HAP-1 (cell line): ENCODE results near the gene YAE1.
A peak's percentile ranks its signal among the peaks of the same experiment; 100 is the strongest.
"Not testable (repeated sequence)": the region's sequence is repeated elsewhere in the genome, so short reads cannot be mapped to it uniquely, and the experiment has no call there.

ENCODE experiments used
- DNase-seq, 2 experiments: peaks; one replicate each; pipeline ENCODE4 v3.0.0-alpha.2; 2016 to 2020; ENCODE audit warnings: low spot score in 2 of 2
- H3K27me3 ChIP-seq: fragments of 250-450 bp; sonication (Bioruptor Pico); 2 replicates; pipeline ENCODE4 v1.5.1; 2020; ENCODE audit warnings: low read depth, mild to moderate bottlenecking, moderate library complexity
- H3K36me3 ChIP-seq: fragments of 250-450 bp; sonication (Bioruptor Pico); replicated peaks from 2 replicates; pipeline ENCODE4 v1.5.1; 2020; ENCODE audit warnings: mild to moderate bottlenecking
- H3K4me1 ChIP-seq: fragments of 250-450 bp; sonication (Bioruptor Pico); 2 replicates; pipeline ENCODE4 v1.5.1; 2020; ENCODE audit warnings: mild to moderate bottlenecking
- H3K4me3 ChIP-seq: fragments of 250-450 bp; sonication (Bioruptor Pico); 2 replicates; pipeline ENCODE4 v1.5.1; 2020; ENCODE audit warnings: mild to moderate bottlenecking, moderate library complexity
- H3K9me3 ChIP-seq: fragments of 250-450 bp; sonication (Bioruptor Pico); 2 replicates; pipeline ENCODE4 v1.5.1; 2020; ENCODE audit warnings: mild to moderate bottlenecking, moderate library complexity
- in situ Hi-C: fragments of 300-500 bp; cut with MboI; formaldehyde crosslinking; loops from 3 replicates; pipeline ENCODE4 v1.14.3; 2020; ENCODE audit warnings: low sequenced_read_pairs, inconsistent platforms, mixed read lengths

The YAE1 gene

DNA sequence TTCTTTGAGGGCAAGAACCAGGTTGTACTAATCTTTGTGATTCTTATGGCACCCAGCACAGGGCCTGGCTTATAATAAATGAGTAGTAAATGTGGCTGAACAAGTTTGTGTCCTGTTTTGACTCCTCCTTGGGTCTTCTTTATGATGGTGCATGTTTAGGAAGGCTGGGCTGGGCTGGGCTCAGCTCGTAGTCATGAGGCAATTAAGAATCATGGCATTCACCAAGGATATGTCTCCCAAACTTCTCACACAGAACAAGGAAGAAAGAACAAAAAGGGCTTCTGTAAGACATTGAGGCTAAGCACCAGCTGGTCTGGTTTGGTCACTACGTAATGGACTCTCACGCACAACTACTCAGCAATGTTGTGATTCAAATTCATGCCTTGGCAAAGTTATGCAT is 30.5 kb upstream of the YAE1 start:
- no peak overlapping the region for H3K4me3 ChIP-seq
- H3K9me3 ChIP-seq: no peaks in the 10 kb centered on the region
- H3K27me3 ChIP-seq: no peaks in the 10 kb centered on the region
- in situ Hi-C loops: no loop called here
- H3K4me1 ChIP-seq: no peaks in the 10 kb centered on the region
- H3K36me3 ChIP-seq: no peaks in the 10 kb centered on the region
- no peak for DNase-seq

DNA sequence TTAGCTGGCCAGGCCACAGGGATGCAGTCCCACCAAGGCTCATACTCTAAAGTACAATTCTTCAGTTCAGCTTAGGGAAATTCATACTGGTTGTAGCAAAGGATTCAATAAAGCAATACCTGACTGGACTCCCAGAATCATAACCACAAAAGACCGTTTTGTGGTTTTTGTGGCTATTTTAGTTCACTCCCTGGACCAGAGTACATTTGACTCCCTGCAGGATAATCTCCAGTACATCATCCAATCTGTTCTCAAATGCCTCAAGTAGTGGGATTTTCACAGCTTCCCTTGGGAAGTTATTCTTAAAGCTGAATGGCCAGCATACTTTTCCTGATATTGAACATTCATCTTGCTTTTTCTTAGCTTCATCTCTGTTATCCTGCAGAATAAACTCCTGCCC is 29.3 kb upstream of the YAE1 start:
- Histone ChIP-seq H3K4me3 (no peak overlapping the region), H3K27me3 (no peaks in the 10 kb centered on the region), H3K4me1 (no peaks in the 10 kb centered on the region), H3K36me3 (no peaks in the 10 kb centered on the region), H3K9me3 (no peaks in the 10 kb centered on the region)
- no peak for DNase-seq
- in situ Hi-C loops: no loop called here

DNA sequence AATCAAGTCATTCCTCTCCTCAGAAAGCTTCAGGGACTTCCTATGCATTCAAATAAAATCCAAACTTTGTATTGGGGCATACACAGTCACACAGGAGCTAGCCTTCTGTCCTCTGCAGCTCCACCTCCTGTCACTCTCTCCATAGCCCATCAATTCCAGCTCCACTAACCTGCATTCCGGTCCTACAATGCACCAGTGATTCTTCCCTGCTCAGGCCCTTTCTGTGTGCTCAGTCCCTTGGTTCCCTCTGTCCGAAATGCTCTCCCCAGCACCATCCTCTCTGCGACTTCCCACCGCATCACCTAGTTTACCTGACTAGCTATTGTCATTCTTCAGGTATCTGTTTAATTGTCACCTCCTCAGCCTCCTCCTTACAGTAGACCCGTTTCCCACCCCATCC is 26.4 kb upstream of the YAE1 start:
- Histone ChIP-seq H3K36me3 (no peaks in the 10 kb centered on the region), H3K4me1 (no peaks in the 10 kb centered on the region), H3K9me3 (no peaks in the 10 kb centered on the region), H3K27me3 (no peaks in the 10 kb centered on the region; the same call in 1 of the 2 replicates), H3K4me3 (no peak overlapping the region)
- DNase-seq: no peak
- in situ Hi-C loops: no loop called here

DNA sequence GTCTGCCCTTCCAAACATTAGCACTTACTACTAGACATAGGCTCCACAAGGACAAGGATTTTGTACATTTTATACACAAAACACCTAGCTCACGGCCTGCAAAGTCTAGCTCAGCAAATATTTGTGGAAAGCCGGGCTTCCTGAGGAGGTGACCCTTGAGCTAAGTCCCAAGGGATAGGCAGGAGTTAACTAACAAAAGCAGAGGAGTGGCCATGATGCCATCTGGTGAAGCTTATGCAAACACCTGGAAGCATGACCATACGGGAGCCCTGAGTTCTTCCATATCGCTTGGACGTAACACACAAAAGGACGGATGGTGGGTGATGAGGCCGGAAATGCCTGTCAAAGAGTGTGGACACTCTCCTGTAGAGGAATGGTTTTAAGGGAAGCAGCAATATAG is 25.9 kb upstream of the YAE1 start:
- H3K36me3 ChIP-seq: no peaks in the 10 kb centered on the region
- H3K27me3 ChIP-seq: no peaks in the 10 kb centered on the region; the same call in 1 of the 2 replicates
- no peak overlapping the region for H3K4me3 ChIP-seq
- no peak for DNase-seq
- no peaks in the 10 kb centered on the region for H3K4me1 ChIP-seq
- in situ Hi-C loops: no loop called here
- no peaks in the 10 kb centered on the region; the same call in 1 of the 2 replicates for H3K9me3 ChIP-seq

DNA sequence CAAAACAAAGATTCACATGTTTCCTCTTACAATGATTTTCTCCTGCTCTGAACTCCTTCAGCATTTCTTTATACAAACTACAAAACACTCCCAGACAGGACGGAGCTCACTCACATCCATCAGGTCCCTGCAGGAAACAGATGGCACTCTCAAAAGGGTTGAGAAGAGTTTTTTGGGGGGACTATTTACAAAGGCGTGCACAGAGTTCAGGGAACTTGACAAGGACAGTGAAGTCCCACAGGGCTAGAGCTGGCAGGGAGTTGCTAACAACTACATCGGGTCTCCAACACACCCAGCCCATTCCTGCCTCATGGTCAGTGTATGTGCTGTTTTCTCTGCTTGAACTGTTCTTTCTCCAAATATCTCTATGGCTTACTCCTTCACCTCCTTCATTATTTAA is 24.7 kb upstream of the YAE1 start:
- H3K4me1 ChIP-seq: no peaks in the 10 kb centered on the region
- no peaks in the 10 kb centered on the region for H3K36me3 ChIP-seq
- H3K9me3 ChIP-seq: no peaks in the 10 kb centered on the region; the same call in 1 of the 2 replicates
- in situ Hi-C loops: no loop called here
- H3K4me3 ChIP-seq: no peak overlapping the region
- no peak for DNase-seq
- H3K27me3 ChIP-seq: no peaks in the 10 kb centered on the region; the same call in 1 of the 2 replicates

DNA sequence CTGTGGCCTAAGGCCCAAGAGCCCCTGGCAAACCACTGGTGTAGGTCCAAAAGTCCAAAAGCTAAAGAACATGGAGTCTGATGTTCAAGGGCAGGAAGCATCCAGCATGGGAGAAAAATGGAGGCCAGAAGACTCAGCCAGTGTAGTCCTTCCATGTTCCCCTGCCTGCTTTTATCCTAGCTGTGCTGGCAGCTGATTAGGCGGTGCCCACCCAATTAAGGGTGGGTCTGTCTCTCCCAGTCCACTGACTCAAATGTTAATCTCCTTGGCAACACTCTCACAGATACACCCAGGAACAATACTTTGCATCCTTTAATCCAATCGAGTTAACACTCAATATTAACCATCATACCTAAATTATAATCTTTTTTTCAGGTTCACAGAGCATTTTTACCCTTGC is 21.4 kb upstream of the YAE1 start:
- H3K4me3 ChIP-seq, DNase-seq, H3K9me3 ChIP-seq, in situ Hi-C loops, H3K36me3 ChIP-seq, H3K4me1 ChIP-seq, H3K27me3 ChIP-seq: not testable (repeated sequence)

DNA sequence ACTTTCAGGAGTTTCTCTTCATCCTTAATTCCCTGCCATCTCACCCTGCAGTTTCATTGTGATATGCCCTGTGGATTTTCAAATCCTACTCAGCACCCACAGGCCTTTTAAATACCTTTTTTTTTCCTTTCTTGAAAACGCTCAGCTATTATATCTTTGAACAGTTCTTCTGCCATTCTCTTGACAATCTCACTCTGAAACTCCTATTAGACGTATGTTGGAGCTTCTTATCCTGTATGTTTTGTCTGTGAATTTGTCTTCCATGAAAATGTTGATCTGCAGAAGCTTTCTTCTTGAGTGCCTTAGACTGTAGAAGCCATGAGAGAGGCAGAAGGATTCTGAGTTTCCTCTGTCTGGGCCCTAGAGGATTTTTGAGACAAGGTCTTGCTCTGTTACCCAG is 18.9 kb upstream of the YAE1 start:
- no peaks in the 10 kb centered on the region for H3K4me1 ChIP-seq
- DNase-seq: no peak
- no peaks in the 10 kb centered on the region; the same call in 1 of the 2 replicates for H3K9me3 ChIP-seq
- no peak overlapping the region for H3K4me3 ChIP-seq
- no peaks in the 10 kb centered on the region; the same call in 1 of the 2 replicates for H3K27me3 ChIP-seq
- in situ Hi-C loops: no loop called here
- no peaks in the 10 kb centered on the region for H3K36me3 ChIP-seq

DNA sequence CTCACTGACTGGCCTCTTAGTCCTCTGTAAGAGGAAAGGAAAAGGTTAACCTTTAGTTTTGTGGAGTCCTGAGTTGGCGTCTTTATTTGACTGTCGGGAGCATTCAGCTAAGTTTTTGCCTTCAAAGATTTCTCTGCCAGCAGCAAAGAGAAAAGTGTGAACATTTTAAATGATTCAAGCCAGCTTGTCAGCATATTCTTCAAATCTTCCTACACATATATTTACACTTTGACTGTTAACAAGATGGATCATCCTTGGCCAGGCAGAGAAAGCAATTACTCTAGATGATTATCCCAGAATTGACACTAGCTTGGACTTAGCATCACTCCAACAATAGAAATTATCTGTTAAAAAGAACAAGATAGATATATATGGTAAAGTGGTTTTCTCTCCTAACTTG is 15.8 kb upstream of the YAE1 start:
- Histone ChIP-seq H3K4me1 (no peaks in the 10 kb centered on the region), H3K36me3 (no peaks in the 10 kb centered on the region)

DNA sequence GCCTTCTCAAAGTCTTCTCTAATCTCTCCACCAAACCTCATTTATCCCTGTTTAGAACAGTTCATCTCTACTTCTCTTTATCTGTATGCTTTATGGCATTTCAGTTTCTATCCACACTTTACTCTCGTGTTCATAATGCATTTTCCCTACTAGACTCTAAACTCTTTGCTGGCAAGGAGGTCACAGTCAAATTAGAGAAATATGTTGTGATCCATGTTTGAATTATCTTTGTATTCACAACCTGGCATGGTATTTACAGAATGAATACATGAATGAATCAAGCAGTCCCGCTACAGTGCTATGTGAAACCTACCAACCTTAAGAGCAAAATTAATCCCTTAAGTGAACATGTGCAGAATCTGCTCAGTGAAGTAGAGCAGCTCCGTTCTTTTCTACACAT is 12.8 kb upstream of the YAE1 start:
- DNase-seq: no peak
- in situ Hi-C loops: no loop called here

More for the DNA sequence above, 15.8 kb upstream of the YAE1 start:
- Histone ChIP-seq H3K27me3 (no peaks in the 10 kb centered on the region; the same call in 1 of the 2 replicates), H3K4me3 (no peak overlapping the region), H3K9me3 (no peaks in the 10 kb centered on the region)
- DNase-seq: no peak
- in situ Hi-C loops: no loop called here

DNA sequence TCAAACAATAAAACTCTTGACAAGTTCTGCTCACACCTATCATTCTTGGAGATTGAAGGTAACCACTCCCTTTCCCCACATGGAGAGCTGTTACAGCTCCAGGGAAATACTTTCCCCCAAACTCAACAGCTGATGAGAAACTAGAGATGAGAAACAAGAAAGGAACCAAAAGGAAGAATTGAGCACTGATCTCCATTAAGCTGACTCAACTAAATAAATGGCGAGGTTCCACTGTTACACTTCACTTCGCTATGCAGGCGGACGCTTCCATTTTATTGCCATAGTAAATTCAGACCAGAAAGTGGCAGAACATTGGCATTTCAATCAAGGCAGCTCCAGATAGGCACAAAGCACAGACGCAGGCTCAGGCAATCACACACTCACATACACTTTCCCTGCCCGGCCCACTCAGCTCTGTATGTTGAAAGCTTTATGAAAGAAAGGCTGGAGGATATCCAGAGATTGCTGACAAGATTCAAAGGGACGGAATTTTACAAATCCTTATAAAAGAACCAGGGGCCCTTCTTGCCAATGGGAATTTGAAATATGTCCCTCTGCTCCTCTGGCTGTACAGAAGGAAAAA is 11.5 kb upstream of the YAE1 start:
- Histone ChIP-seq H3K36me3 (no peaks in the 10 kb centered on the region), H3K4me1 (no peaks in the 10 kb centered on the region), H3K9me3 (no peaks in the 10 kb centered on the region), H3K27me3 (no peaks in the 10 kb centered on the region; the same call in 1 of the 2 replicates), H3K4me3 (no peak overlapping the region)
- no peak for DNase-seq
- in situ Hi-C loops: no loop called here

More for the DNA sequence above, 12.8 kb upstream of the YAE1 start:
- no peaks in the 10 kb centered on the region for H3K9me3 ChIP-seq
- H3K36me3 ChIP-seq: no peaks in the 10 kb centered on the region
- no peaks in the 10 kb centered on the region; the same call in 1 of the 2 replicates for H3K27me3 ChIP-seq
- no peaks in the 10 kb centered on the region for H3K4me1 ChIP-seq
- H3K4me3 ChIP-seq: no peak overlapping the region

DNA sequence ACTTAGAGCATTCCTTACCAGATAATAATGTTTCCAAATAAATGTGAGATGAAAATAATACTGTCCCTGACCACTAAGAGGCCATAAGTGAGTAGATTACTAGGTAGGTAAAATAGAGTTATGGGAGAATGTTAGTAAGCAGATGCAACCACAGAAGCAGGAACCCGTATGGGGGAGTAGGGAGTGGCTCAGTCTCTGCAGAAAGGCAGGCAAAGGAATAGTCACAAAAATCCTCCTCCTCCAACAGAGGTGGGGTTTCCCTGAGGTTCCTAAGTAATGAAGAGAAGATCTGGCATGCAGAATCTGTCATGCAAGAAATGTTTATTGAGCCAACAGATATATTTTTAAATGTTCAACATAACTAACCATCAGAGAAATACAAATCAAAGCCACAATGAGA is 9.0 kb upstream of the YAE1 start:
- in situ Hi-C loops: no loop called here
- Histone ChIP-seq H3K4me3 (no peak overlapping the region), H3K27me3 (no peaks in the 10 kb centered on the region; the same call in 1 of the 2 replicates), H3K4me1 (peaks cover 9% of the 10 kb centered on the region), H3K36me3 (no peaks in the 10 kb centered on the region), H3K9me3 (no peaks in the 10 kb centered on the region)
- no peak for DNase-seq

DNA sequence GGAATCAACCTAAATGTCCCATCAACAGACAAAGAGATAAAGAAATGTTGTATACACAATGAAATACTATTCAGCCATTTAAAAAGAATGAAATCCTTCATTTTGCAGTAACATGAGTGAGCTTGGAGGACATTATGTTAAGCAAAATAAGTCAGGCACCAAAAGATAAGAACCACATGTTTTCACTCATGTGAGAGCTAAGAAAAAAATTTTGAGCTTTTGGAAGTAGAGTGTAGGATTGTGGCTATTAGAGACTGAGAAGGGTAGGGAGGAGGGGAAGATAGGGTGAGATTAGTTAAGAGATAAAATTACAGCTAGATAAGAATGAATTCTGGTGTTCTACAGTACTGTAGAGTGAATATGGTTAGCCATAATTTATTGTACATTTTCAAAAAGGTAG is 8.3 kb upstream of the YAE1 start:
- H3K36me3 ChIP-seq: no peaks in the 10 kb centered on the region
- no peak overlapping the region for H3K4me3 ChIP-seq
- DNase-seq: no peak
- H3K4me1 ChIP-seq: peaks cover 9% of the 10 kb centered on the region
- no peaks in the 10 kb centered on the region; the same call in 1 of the 2 replicates for H3K27me3 ChIP-seq
- no peaks in the 10 kb centered on the region for H3K9me3 ChIP-seq
- in situ Hi-C loops: no loop called here

DNA sequence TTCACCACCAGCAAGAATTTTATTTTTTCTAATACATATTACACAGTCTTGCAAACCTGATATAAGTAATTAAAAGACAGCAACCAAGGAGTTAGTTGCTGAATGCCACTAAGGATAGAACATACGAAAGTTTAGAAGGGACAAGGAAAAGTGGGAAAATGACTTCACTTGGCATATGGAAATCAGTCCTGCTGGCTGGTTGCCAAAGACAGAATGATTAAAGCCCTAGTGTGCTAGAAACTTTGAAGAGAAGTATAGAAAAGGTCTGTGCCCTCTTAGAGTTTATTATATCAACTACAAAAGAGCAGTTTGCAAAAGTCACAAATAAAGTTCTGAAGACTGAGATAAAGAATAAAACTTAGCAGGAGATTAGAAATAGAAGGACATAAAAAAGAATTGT is 5.8 kb upstream of the YAE1 start:
- Histone ChIP-seq H3K27me3 (no peaks in the 10 kb centered on the region), H3K36me3 (no peaks in the 10 kb centered on the region), H3K9me3 (no peaks in the 10 kb centered on the region), H3K4me3 (no peak overlapping the region), H3K4me1 (peaks cover 9% of the 10 kb centered on the region)
- DNase-seq: peak in 1 of 2 experiments; percentile 47
- in situ Hi-C loops: no loop called here

DNA sequence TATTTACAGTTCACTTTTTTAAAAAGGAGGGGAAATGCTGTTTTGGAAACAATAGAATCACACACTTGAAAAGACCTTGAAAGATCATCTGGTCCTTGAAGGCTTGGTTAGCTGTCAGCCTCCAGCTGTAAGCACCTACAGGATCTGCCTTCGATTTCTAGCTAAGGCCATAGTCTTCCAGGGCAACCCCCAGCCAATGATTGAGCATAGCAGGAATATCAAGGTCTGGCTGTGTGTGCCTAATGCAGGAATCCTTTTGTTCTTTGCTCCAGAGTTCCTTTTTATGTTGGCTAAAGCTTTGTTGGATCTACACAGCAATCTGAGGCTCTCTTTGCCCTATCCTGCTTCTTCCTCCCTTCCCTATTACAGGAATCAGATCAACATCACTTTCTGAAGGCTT is 5.2 kb upstream of the YAE1 start:
- H3K4me3 ChIP-seq: no peak overlapping the region
- no peak for DNase-seq
- H3K9me3 ChIP-seq: no peaks in the 10 kb centered on the region
- in situ Hi-C loops: no loop called here
- no peaks in the 10 kb centered on the region for H3K36me3 ChIP-seq
- H3K27me3 ChIP-seq: no peaks in the 10 kb centered on the region; the same call in 1 of the 2 replicates
- H3K4me1 ChIP-seq: peaks cover 9% of the 10 kb centered on the region

DNA sequence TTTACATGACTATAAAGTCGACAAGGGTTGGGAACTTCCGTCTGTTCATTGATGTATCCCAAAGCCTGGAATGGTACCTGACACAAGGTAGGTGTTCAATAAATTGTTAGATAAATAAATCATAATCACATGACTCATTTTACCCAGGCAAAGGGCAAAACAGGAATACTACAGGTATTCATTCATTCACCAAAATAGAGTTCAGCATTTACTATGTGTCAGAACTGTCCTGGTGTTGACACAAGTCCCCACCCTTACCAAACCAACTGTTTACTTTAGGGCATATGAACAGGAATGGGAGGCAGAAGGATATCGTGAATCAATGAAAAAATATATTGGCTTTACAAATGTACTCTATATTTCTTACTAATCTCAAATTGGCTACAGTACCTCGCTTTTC is 666 bp upstream of the YAE1 start:
- H3K9me3 ChIP-seq: no peaks in the 10 kb centered on the region
- peaks cover 9% of the 10 kb centered on the region for H3K4me1 ChIP-seq
- in situ Hi-C loops: no loop called here
- no peaks in the 10 kb centered on the region; the same call in 1 of the 2 replicates for H3K27me3 ChIP-seq
- peak overlapping the region; percentile 82 for H3K4me3 ChIP-seq
- H3K36me3 ChIP-seq: peaks cover 4% of the 10 kb centered on the region
- no peak for DNase-seq
